H1 (cell line): ENCODE measurements around the gene ITSN1. TPM values are rescaled to one million over a fixed set of nuclear protein-coding genes. Genes with fewer than 3 reads are reported as not detected.

ENCODE experiments used
- CTCF ChIA-PET: fragments of 300-600 bp; sonication (Branson Sonifier 250); formaldehyde crosslinking; loops from one replicate; lab custom pipeline; 2021; ENCODE audit not compliant: partially characterized antibody; lab: Charles Lee
- POLR2A ChIA-PET: fragments of 300-600 bp; sonication (Branson Sonifier 250); formaldehyde crosslinking; loops from one replicate; lab custom pipeline; 2021; ENCODE audit warnings: inconsistent platforms; ENCODE audit not compliant: partially characterized antibody; lab: Charles Lee
- DNase-seq, 2 experiments: peaks; one replicate each; pipeline versions ENCODE4 v3.0.0 to v3.0.0-alpha.2; 2010 to 2022; ENCODE audit warnings: low spot score in 2 of 2, low read depth in 1 of 2, mixed read lengths in 1 of 2
- FAIRE-seq: peaks from 2 replicates; lab custom pipeline; 2011; peaks lifted over from hg19 to GRCh38; lab: Jason Lieb, UNC
- H2AFZ ChIP-seq: 2 replicates; pipeline ENCODE4 v1.8.1; 2012; ENCODE audit warnings: low read length, inconsistent platforms
- H2AK5ac ChIP-seq: 2 replicates; pipeline ENCODE4 v1.6.1; 2013; ENCODE audit warnings: low read depth, low read length
- H2BK120ac ChIP-seq: replicated peaks from 2 replicates; pipeline ENCODE3; 2013; ENCODE audit warnings: low read depth, low read length, inconsistent platforms
- H2BK12ac ChIP-seq: 2 replicates; pipeline ENCODE4 v1.6.1; 2013; ENCODE audit warnings: low read depth, low read length
- H2BK15ac ChIP-seq: 2 replicates; pipeline ENCODE4 v1.6.1; 2013; ENCODE audit warnings: low read length
- H2BK20ac ChIP-seq: 2 replicates; pipeline ENCODE4 v1.6.1; 2013; ENCODE audit warnings: low read length
- H2BK5ac ChIP-seq: 2 replicates; pipeline ENCODE4 v1.6.1; 2013; ENCODE audit warnings: low read depth, low read length
- H3K14ac ChIP-seq: 2 replicates; pipeline ENCODE4 v1.6.1; 2013; ENCODE audit warnings: inconsistent platforms; ENCODE audit not compliant: insufficient read length
- H3K18ac ChIP-seq: 2 replicates; pipeline ENCODE4 v1.6.1; 2013; ENCODE audit warnings: low read length; ENCODE audit errors: extremely low read depth
- H3K23ac ChIP-seq: 2 replicates; pipeline ENCODE4 v1.6.1; 2013; ENCODE audit warnings: inconsistent platforms; ENCODE audit not compliant: insufficient read length
- H3K23me2 ChIP-seq: 2 replicates; pipeline ENCODE4 v1.6.1; 2013; ENCODE audit warnings: low read depth, low read length
- H3K27ac ChIP-seq: 2 replicates; pipeline ENCODE4 v1.6.1; 2011; ENCODE audit warnings: low read depth, low read length, inconsistent platforms
- H3K27me3 ChIP-seq, 4 experiments: replicated peaks in 1 of 4; 1 replicate in 1 of 4; 2 replicates in 3 of 4; pipeline versions ENCODE4 v1.6.1 to v1.8.1; 2011 to 2013; ENCODE audit warnings: low read length in 3 of 4, mild to moderate bottlenecking in 3 of 4, inconsistent platforms in 2 of 4, mixed read lengths in 2 of 4, moderate library complexity in 1 of 4; ENCODE audit not compliant: control insufficient read depth in 3 of 4, insufficient read depth in 3 of 4; ENCODE audit errors: extremely low read depth in 1 of 4
- H3K36me3 ChIP-seq, 4 experiments: 2 replicates each; pipeline versions ENCODE4 v1.6.1 to v1.8.1; 2011 to 2013; ENCODE audit warnings: mild to moderate bottlenecking in 4 of 4, low read length in 3 of 4, moderate library complexity in 2 of 4, control low read depth in 1 of 4, inconsistent platforms in 1 of 4; ENCODE audit not compliant: insufficient read depth in 4 of 4, control insufficient read depth in 2 of 4
- H3K4ac ChIP-seq: replicated peaks from 2 replicates; pipeline ENCODE3; 2013; ENCODE audit warnings: low read length, low read depth, mixed read lengths, inconsistent platforms; ENCODE audit not compliant: insufficient read length
- H3K4me1 ChIP-seq, 4 experiments: replicated peaks in 1 of 4; 1 replicate in 1 of 4; 2 replicates in 3 of 4; pipeline versions ENCODE4 v1.6.1 to v1.8.1; 2011 to 2013; ENCODE audit warnings: low read length in 3 of 4, inconsistent platforms in 2 of 4, mixed read lengths in 1 of 4; ENCODE audit not compliant: insufficient read depth in 4 of 4, control insufficient read depth in 3 of 4
- H3K4me2 ChIP-seq, 2 experiments: 2 replicates each; pipeline versions ENCODE4 v1.6.1 to v1.8.1; 2011 to 2013; ENCODE audit warnings: low read depth in 2 of 2, low read length in 2 of 2, control low read depth in 1 of 2, inconsistent platforms in 1 of 2, mild to moderate bottlenecking in 1 of 2; ENCODE audit not compliant: insufficient read depth in 1 of 2
- H3K4me3 ChIP-seq, 4 experiments: fragments of 200-600, 300-600 bp in 1 of 4; sonication (generic), shearing (Covaris generic), sonication (Bioruptor Twin) in 1 of 4; 2 replicates each; pipeline versions ENCODE4 v1.5.1 to v1.8.1; 2011 to 2016; ENCODE audit warnings: low read length in 4 of 4, low read depth in 3 of 4, control low read depth in 2 of 4, inconsistent platforms in 2 of 4, mild to moderate bottlenecking in 2 of 4, mixed read lengths in 1 of 4, moderate library complexity in 1 of 4; ENCODE audit not compliant: insufficient read depth in 2 of 4; ENCODE audit errors: extremely low read depth in 1 of 4
- H3K56ac ChIP-seq: replicated peaks from 2 replicates; pipeline ENCODE3; 2013; ENCODE audit warnings: low read depth, mild to moderate bottlenecking, mixed read lengths, low read length, inconsistent platforms; ENCODE audit not compliant: insufficient read length
- H3K79me1 ChIP-seq: 2 replicates; pipeline ENCODE4 v1.6.1; 2013; ENCODE audit warnings: low read depth, low read length, control low read depth
- H3K79me2 ChIP-seq, 2 experiments: 2 replicates each; pipeline versions ENCODE4 v1.6.1 to v1.8.1; 2012 to 2013; ENCODE audit warnings: low read length in 2 of 2, mild to moderate bottlenecking in 2 of 2, inconsistent platforms in 1 of 2; ENCODE audit not compliant: insufficient read depth in 2 of 2, control insufficient read depth in 1 of 2
- H3K9ac ChIP-seq, 4 experiments: replicated peaks in 1 of 4; 1 replicate in 1 of 4; 2 replicates in 3 of 4; pipeline versions ENCODE4 v1.6.1 to v1.8.1; 2011 to 2013; ENCODE audit warnings: low read depth in 3 of 4, low read length in 3 of 4, control low read depth in 2 of 4, mild to moderate bottlenecking in 2 of 4, moderate library complexity in 2 of 4, inconsistent platforms in 1 of 4; ENCODE audit errors: extremely low read depth in 1 of 4
- H3K9me3 ChIP-seq, 2 experiments: 2 replicates each; pipeline versions ENCODE4 v1.6.1 to v1.8.1; 2012 to 2013; ENCODE audit warnings: mild to moderate bottlenecking in 2 of 2, moderate library complexity in 2 of 2, control low read depth in 1 of 2, inconsistent platforms in 1 of 2, low read depth in 1 of 2, low read length in 1 of 2, mixed read lengths in 1 of 2; ENCODE audit not compliant: insufficient read depth in 2 of 2
- H4K20me1 ChIP-seq, 2 experiments: replicated peaks in 1 of 2; 2 replicates each; pipeline versions ENCODE3 to v1.8.1; 2011 to 2013; ENCODE audit warnings: inconsistent platforms in 2 of 2, low read length in 2 of 2, mild to moderate bottlenecking in 1 of 2; ENCODE audit not compliant: insufficient read depth in 2 of 2, control insufficient read depth in 1 of 2
- H4K5ac ChIP-seq: 2 replicates; pipeline ENCODE4 v1.6.1; 2013; ENCODE audit warnings: low read length, low read depth, mixed read lengths, inconsistent platforms; ENCODE audit not compliant: insufficient read length
- H4K8ac ChIP-seq: 2 replicates; pipeline ENCODE4 v1.8.0; 2013; ENCODE audit warnings: mild to moderate bottlenecking, moderate library complexity, low read length, inconsistent platforms; ENCODE audit not compliant: insufficient read depth; ENCODE audit errors: extremely low read depth
- H4K91ac ChIP-seq: replicated peaks from 2 replicates; pipeline ENCODE3; 2013; ENCODE audit warnings: low read length, mixed read lengths, inconsistent platforms; ENCODE audit not compliant: insufficient read length
- WGBS, 2 experiments: shearing (Covaris generic) in 1 of 2; methylation state at CpG; one replicate each; pipeline versions ENCODE4 v1.1.6 to v1.1.7; 2013 to 2015; ENCODE audit warnings: low lambda C conversion rate in 2 of 2, mixed read lengths in 2 of 2, inconsistent platforms in 1 of 2, low coverage in 1 of 2, missing lambda C conversion rate in 1 of 2; ENCODE audit not compliant: insufficient replicate concordance in 2 of 2, insufficient coverage in 1 of 2, insufficient read length in 1 of 2; ENCODE audit errors: extremely low coverage in 1 of 2, missing lambda C conversion rate in 1 of 2; 5-methylcytosine and 5-hydroxymethylcytosine counted together
- polyA plus RNA-seq, 7 experiments: library from polyadenylated mRNA; depleted of rRNA in 3 of 7; stranded (reverse) in 5 of 7; unstranded in 2 of 7; fragments of >200 nt in 5 of 7; fragments of 200-250 nt in 2 of 7; gene quantifications; 1 replicate in 5 of 7; 2 replicates in 1 of 7; 4 replicates in 1 of 7; pipeline versions ENCODE4 v1.2.1 to v1.2.3, GENCODE V29; 2011 to 2013; ENCODE audit warnings: missing spikeins in 2 of 7, mixed read lengths in 2 of 7
- total RNA-seq: library from RNA; stranded (reverse); fragmentation: NEBNext Ultra II Directional; extraction: Animal tissue kit (Norgen Biotek cat#: 25700); gene quantifications from 2 replicates; pipeline ENCODE4 v1.2.1, GENCODE V29; 2021

ITSN1 gene
- total and polyA plus RNA-seq, 2 of the 8 experiments (the other 6 are each of a cell fraction or from before 2014, with no cell fraction given), result 60.8 to 78.1 TPM

GRCh38 chr21:33667636-33668035 is 25.3 kb downstream of the ITSN1 start:
- Histone ChIP-seq H3K27me3 (no peaks in the 10 kb centered on the region), H3K4me2 (no peak overlapping the region), H3K9ac (no peak overlapping the region), H2AFZ (no peak overlapping the region), H2BK15ac (no peak overlapping the region), H3K36me3 (no peaks in the 10 kb centered on the region), H4K8ac (no peak overlapping the region), H3K14ac (no peak overlapping the region), H3K9me3 (no peaks in the 10 kb centered on the region), H3K23ac (no peak overlapping the region), H2BK120ac (no peak overlapping the region), H2BK12ac (no peak overlapping the region), H3K79me2 (peaks cover 14 to 98% of the 10 kb centered on the region in 2 experiments), H3K18ac (no peak overlapping the region), H3K79me1 (peaks cover 6% of the 10 kb centered on the region), H2BK20ac (no peak overlapping the region), H3K4ac (no peak overlapping the region), H3K56ac (no peak overlapping the region), H3K23me2 (no peaks in the 10 kb centered on the region), H3K4me3 (no peak overlapping the region), H3K27ac (no peak overlapping the region), H2AK5ac (no peak overlapping the region), H4K20me1 (peaks cover 9 to 22% of the 10 kb centered on the region in 2 experiments), H2BK5ac (no peak overlapping the region), H4K91ac (no peak overlapping the region), H4K5ac (no peak overlapping the region), H3K4me1 (peaks cover 0 to 8% (median 0%) of the 10 kb centered on the region in 4 experiments; a peak in 2 of 7 replicates)
- CTCF ChIA-PET, result interaction anchor here (1.0 kb wide), 1 partner anchor 16 kb away, joined by 3 read pairs; no protein-coding TSS in a partner anchor
- WGBS, 2 experiments, result 96% methylated on average over 6 of the region's 6 CpGs; no CpG with 5 or more reads in 1 of the 2 experiments
- DNase-seq (no peak), FAIRE-seq (no peak)
- POLR2A ChIA-PET, result interaction anchor here (1.6 kb wide), 1 partner anchor 11 kb away, joined by 3 read pairs; no protein-coding TSS in a partner anchor
